ENCODE measurements around the gene MAPKAP1. TPM values are rescaled to one million over a fixed set of nuclear protein-coding genes. Genes with fewer than 3 reads are reported as not detected.
"Not testable (repeated sequence)": the region's sequence is repeated elsewhere in the genome, so short reads cannot be mapped to it uniquely, and the experiment has no call there.

The MAPKAP1 gene
- total RNA-seq, 4 donors from 2014 or later = 87.1 to 114 (median 111) TPM

DNA sequence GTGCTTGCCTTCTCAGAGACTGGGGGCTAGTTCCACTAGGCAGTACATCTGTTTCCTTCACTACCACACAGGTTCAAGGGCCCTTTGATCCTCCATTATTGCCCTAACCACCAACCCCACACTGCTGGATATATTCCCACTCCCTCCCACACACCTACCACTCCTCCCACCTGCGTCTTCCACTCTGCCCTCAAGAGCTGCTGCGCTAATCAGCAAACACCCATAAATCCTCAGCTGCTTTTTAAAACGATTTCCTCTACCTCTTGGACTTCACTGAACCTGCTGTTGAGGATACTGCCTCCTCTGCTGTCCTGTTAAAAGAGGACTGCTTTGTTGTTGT is 120.9 kb downstream of the MAPKAP1 start:
- no peaks in the 10 kb centered on the region for H3K27me3 ChIP-seq
- H3K4me3 ChIP-seq (replicated peaks in 1 of 3) = no peak overlapping the region
- H3K9me3 ChIP-seq = no peaks in the 10 kb centered on the region
- TF ChIP-seq, protein P1, sequence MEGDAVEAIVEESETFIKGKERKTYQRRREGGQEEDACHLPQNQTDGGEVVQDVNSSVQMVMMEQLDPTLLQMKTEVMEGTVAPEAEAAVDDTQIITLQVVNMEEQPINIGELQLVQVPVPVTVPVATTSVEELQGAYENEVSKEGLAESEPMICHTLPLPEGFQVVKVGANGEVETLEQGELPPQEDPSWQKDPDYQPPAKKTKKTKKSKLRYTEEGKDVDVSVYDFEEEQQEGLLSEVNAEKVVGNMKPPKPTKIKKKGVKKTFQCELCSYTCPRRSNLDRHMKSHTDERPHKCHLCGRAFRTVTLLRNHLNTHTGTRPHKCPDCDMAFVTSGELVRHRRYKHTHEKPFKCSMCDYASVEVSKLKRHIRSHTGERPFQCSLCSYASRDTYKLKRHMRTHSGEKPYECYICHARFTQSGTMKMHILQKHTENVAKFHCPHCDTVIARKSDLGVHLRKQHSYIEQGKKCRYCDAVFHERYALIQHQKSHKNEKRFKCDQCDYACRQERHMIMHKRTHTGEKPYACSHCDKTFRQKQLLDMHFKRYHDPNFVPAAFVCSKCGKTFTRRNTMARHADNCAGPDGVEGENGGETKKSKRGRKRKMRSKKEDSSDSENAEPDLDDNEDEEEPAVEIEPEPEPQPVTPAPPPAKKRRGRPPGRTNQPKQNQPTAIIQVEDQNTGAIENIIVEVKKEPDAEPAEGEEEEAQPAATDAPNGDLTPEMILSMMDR (IDR thresholded peaks at IDR 0.05) = no peak
- no peak for TF ChIP-seq POLR2A (IDR thresholded peaks at IDR 0.05)
- 69 to 79% methylated on average over 3 of the region's 3 CpGs for WGBS, 2 donors
- H3K4me1 ChIP-seq = no peaks in the 10 kb centered on the region
- intact Hi-C loops (cut with DNase I) = no loop called here
- no peak overlapping the region for H3K27ac ChIP-seq
- H3K36me3 ChIP-seq = no peaks in the 10 kb centered on the region
- DNase-seq = no peak

DNA sequence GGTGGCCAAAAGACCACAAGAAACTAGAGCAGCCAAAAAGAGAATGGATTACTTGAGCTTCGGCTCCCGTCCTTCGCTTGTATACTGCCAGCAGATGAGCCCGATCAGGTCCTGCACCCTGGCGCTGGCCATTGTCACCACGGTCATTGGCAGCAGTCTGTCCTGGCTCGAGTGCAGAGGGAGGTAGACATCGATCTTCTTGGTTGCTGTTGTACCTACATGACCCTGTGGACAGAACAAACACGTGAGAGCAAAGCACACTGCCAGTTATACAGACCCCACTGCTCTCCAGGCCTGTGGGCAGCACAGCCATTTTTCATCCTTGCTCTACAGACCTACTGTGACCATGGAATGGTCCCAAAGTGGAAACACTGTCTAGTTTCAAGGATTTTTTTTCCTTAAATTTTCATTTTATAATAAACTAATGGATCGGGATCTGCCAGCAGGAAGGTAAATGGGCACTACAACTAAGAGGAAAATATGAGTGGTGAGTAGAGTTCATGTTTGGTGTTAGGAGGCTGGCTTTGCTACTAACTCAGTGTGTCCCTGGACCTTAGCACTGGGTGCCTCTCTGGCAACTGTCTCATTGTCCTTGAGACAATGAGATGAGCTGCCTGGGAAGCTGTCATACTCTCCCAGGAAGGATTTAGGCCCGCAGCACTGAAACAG is 121.4 kb downstream of the MAPKAP1 start:
- Histone ChIP-seq H3K36me3 (no peaks in the 10 kb centered on the region), H3K4me3 (replicated peaks in 1 of 3) (no peak overlapping the region), H3K27ac (no peak overlapping the region), H3K4me1 (no peaks in the 10 kb centered on the region), H3K27me3 (no peaks in the 10 kb centered on the region), H3K9me3 (no peaks in the 10 kb centered on the region)
- WGBS, 2 donors = 96% methylated on average over 11 of the region's 11 CpGs
- TF ChIP-seq, protein P1 (IDR thresholded peaks at IDR 0.05) = no peak
- TF ChIP-seq POLR2A (IDR thresholded peaks at IDR 0.05) = no peak
- DNase-seq = no peak
- intact Hi-C loops (cut with DNase I) = no loop called here

DNA sequence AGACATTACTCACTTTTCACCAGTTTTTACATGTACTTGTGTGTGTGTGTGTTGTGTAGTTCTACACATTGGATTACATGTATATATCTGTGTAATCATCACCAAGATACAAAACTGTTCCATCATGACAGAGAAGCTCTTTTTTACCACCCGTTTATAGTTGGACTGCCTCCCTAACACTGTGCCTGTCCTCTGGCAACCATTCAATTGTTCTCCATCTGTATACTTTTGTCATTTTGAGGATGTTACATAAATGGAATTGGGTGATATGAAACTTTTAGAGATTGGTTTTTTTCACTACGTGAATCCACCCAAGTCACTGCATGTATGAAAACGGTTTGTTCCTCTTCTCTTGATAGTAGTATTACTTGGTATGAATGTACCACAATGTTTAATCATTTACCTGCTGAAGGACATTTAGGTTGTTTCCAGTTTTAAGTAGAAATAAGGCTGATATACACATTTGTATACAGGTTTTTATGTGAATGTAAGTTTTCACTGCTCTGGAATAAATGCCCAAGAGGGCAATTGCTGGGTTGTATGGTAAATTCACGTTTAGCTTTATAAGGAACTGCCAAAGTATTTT is 126.2 kb downstream of the MAPKAP1 start:
- no peak overlapping the region for H3K27ac ChIP-seq
- no peaks in the 10 kb centered on the region for H3K4me1 ChIP-seq
- no peak for DNase-seq
- no peak overlapping the region for H3K4me3 ChIP-seq (replicated peaks in 1 of 3)
- H3K36me3 ChIP-seq = no peaks in the 10 kb centered on the region
- 91% methylated on average over 4 of the region's 4 CpGs for WGBS, 2 donors
- H3K27me3 ChIP-seq = no peaks in the 10 kb centered on the region
- no peak for TF ChIP-seq POLR2A (IDR thresholded peaks at IDR 0.05)
- TF ChIP-seq, protein P1 (IDR thresholded peaks at IDR 0.05) = no peak
- no peaks in the 10 kb centered on the region for H3K9me3 ChIP-seq
- intact Hi-C loops (cut with DNase I) = no loop called here

DNA sequence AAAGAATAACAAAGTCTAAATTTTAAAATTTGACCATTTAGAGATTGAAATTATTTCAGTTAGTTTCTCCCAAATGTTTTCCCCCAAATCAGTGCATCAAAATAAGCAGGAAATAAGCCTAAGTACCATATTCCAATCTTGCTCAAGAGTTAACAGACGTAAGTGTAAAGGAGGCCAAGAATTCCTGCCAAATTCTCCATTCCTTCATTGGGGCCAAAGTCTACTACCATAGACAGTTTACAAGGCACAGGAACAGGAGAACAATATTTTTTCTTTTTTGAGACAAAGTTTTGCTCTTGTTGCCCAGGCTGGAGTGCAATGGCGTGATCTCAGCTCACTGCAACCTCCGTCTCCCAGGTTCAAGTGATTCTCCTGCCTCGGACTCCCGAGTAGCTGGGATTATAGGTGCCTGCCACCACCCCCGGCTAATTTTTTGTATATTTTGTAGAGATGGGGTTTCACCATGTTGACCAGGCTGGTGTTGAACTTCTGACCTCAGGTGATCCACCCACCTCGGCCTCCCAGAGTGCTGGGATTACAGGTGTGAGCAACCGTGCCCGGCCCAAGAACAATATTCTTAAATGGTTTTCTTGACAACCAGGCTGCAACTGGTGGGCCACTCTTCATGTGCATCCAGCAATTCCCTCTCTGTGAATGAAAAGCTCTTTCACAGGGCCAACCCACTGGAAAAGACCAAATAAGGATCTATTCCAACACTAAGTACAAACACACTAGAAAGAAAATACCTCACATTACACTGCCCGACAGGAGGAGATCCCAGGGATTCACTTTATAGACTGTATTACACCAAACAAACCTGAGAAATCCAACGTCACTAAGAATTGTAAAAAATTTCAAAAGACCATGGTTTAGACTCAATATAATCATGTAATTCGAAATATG is 127.7 kb downstream of the MAPKAP1 start:
- 98% methylated on average over 12 of the region's 12 CpGs for WGBS, 2 donors
- no peak for TF ChIP-seq POLR2A (IDR thresholded peaks at IDR 0.05)
- Histone ChIP-seq H3K27me3 (no peaks in the 10 kb centered on the region), H3K36me3 (no peaks in the 10 kb centered on the region), H3K27ac (no peak overlapping the region), H3K4me3 (replicated peaks in 1 of 3) (no peak overlapping the region), H3K4me1 (no peaks in the 10 kb centered on the region), H3K9me3 (no peaks in the 10 kb centered on the region)
- no peak for DNase-seq
- intact Hi-C loops (cut with DNase I) = no loop called here

DNA sequence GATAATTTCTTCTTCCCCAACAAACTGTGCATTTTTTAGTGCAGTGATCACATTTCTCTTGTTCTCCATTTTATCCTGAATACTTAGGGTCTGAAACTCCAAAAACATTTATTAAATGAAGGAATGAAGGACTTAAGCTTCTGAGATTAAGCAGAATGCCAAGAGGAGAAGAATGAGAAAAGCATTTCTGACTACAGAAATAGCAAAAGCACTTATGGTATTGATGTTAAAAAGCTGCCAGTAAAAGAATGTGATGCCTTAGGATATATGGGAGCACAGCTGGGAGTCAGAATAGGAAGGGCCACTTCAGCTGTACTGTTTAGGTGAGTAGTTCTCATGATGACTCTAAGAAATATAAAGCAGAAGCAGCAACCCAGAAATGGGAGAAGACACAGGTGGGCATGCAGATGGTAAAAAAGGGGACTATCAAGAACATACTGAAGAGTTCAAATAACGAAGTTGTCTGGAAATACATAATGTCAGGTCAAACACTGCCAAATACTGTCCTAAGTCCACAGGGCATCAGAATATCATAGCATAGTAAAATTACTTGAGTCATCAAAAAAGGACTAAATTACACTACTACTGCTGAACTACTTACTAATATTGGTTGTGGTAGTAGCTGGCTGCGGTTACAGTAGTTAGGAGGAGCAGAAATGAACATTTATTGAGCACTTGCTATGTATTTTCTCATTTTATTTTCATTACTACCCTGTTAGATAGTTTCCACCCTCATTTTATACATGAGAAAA is 132.7 kb downstream of the MAPKAP1 start:
- Histone ChIP-seq H3K27ac (no peak overlapping the region), H3K4me3 (replicated peaks in 1 of 3) (no peak overlapping the region), H3K4me1 (no peaks in the 10 kb centered on the region), H3K27me3 (no peaks in the 10 kb centered on the region), H3K9me3 (no peaks in the 10 kb centered on the region), H3K36me3 (no peaks in the 10 kb centered on the region)
- no peak for DNase-seq
- intact Hi-C loops (cut with DNase I) = no loop called here
- WGBS, 2 donors = 92 to 95% methylated on average over 2 of the region's 2 CpGs
- TF ChIP-seq, protein P1 (IDR thresholded peaks at IDR 0.05) = no peak
- no peak for TF ChIP-seq POLR2A (IDR thresholded peaks at IDR 0.05)

DNA sequence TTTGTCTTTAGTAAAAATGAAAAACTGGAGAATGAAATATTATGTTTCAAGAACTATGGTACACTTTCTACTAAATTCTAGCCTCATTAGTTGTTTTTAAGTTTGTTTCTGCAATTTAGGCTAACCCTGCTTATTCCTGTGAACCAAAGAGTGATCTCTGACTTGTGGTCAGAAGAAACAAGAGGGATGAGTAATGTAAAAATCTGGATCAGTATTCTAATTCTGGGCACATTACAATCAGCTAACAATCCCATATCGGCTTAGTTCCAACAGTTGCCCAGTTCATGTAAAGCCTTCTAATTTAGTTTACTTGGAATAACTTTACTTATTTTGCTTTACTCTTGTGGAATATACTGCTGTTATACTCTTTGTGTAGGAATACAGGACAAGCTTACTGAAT is 134.5 kb downstream of the MAPKAP1 start:
- WGBS, 2 donors = 98 to 100% methylated on average over 1 of the region's 1 CpG
- DNase-seq; intact Hi-C loops (cut with DNase I); H3K4me1 ChIP-seq; H3K36me3 ChIP-seq; H3K27ac ChIP-seq; H3K9me3 ChIP-seq; H3K4me3 ChIP-seq (replicated peaks in 1 of 3); H3K27me3 ChIP-seq: not testable (repeated sequence)

DNA sequence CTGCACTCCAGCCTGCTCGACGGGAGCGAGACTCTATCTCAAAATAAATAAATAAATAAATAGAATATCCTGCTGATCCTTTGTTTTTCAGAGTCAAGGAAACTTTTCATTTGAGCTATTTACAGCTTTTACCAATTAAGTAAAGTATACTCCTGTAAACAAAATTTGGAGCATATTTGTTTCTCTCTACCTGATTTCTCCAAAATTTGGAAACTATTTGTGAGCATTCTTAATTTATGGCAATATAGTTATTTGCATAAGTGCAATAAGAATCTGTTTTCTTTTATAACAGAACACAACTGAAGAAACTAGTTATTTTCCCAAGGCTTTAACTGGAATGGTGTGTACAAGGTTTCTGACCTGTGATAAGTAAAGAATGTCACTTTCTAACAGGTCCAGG is 135.2 kb downstream of the MAPKAP1 start:
- intact Hi-C loops (cut with DNase I); H3K27ac ChIP-seq; H3K36me3 ChIP-seq; H3K4me3 ChIP-seq (replicated peaks in 1 of 3); H3K9me3 ChIP-seq; H3K4me1 ChIP-seq; H3K27me3 ChIP-seq; DNase-seq: not testable (repeated sequence)
- WGBS, 2 donors = 98% methylated on average over 3 of the region's 3 CpGs
